Stimulated activated CD8-positive, alpha-beta memory T cell treated with anti-CD3 and anti-CD28 coated beads, Interleukin-2, amount 100 ng/mL, for 1 hour (primary cell): ENCODE results near the gene HEXIM1.

ENCODE experiments used
- DNase-seq, 2 donors: peaks; one replicate each; pipeline ENCODE4 v3.0.0-alpha.2; 2020; ENCODE audit warnings: low read depth in 2 of 2

Gene HEXIM1

GRCh38 chr17:45145035-45145389 lies 3.3 kb upstream of the HEXIM1 start:
- DNase-seq, result no peak

- DNase-seq, result no peak
Measured at GRCh38 chr17:45146166-45146565, 2.1 kb upstream of the HEXIM1 start.

DNA sequence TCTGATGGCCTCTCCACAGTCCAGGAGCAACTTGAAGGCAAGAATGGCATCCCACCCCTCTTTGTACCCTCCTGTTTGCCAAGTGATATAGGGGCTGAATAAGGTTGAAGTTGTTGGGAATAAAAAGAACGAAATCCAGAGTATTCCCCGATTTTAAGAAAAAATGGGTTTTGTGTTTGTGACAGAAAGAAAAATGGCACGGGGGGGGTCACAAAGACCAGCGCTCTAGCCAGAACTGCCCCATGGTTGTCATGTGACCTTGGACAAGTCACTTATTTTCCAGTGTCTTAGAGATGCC lies 1.7 kb upstream of the HEXIM1 start:
- no peak for DNase-seq

- no peak for DNase-seq
Measured at GRCh38 chr17:45146890-45147580, 1.2 kb upstream of the HEXIM1 start.

DNA sequence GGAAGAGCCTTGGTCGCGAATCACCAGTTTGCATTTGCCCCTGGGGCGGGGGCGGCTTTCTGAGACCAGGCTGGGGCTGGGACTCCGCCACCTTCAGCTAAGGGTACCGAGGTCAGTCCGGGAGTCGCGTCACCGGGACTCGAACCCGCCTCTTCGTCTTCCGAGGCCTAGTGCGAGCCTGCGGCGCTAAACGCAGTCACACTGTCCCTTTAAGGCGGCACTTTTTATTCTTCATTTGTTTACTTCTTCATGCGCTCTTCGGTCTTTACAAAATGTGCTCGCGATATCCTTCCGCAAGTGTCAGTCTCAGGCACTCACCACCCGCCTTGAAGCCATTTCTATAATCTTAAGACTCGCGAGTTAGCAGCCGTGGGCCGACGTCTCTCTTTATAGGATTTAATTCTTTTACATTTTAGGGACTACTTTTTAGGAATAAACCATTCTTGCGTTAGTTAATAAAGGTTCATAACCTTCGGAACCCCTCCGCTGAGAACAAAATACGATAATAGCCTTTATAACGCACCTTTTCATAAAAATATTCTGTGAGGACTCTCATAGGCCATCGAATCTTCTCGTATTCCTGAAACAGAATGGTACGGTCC lies 593 bp upstream of the HEXIM1 start:
- DNase-seq, result peak in 1 of 2 donors; percentile 49

GRCh38 chr17:45149037-45149668 lies 878 bp downstream of the HEXIM1 start:
- peak in 1 of 2 donors; percentile 53 for DNase-seq

GRCh38 chr17:45149669-45150664 lies 1.7 kb downstream of the HEXIM1 start:
- DNase-seq, result no peak

- DNase-seq, result no peak
Measured at GRCh38 chr17:45150911-45151809, 2.9 kb downstream of the HEXIM1 start.

GRCh38 chr17:45155029-45155428 lies 6.8 kb downstream of the HEXIM1 start:
- no peak for DNase-seq

- DNase-seq, result no peak
Measured at GRCh38 chr17:45155483-45155882, 7.2 kb downstream of the HEXIM1 start.

DNA sequence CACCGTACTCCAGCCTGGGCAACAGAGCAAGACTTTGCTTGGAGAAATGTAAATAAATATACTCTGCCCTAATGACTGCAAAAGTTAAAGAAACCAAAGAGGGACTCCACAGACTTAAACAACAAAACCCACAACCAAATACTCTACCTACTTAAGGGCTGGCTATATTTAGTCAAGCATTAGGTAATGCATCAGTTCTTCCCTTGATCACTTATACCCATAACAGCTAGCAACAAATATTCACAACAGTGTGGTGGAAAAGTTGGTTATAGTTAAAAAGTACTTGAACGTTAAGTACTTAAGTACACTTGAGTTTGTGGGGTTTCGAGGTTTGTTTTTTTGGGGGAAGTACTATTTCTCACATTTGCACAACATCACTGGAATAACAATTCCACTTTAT lies 8.0 kb downstream of the HEXIM1 start:
- no peak for DNase-seq

- DNase-seq, result peak in 1 of 2 donors; percentile 25
Measured at GRCh38 chr17:45160447-45161287, 12.4 kb downstream of the HEXIM1 start.

DNA sequence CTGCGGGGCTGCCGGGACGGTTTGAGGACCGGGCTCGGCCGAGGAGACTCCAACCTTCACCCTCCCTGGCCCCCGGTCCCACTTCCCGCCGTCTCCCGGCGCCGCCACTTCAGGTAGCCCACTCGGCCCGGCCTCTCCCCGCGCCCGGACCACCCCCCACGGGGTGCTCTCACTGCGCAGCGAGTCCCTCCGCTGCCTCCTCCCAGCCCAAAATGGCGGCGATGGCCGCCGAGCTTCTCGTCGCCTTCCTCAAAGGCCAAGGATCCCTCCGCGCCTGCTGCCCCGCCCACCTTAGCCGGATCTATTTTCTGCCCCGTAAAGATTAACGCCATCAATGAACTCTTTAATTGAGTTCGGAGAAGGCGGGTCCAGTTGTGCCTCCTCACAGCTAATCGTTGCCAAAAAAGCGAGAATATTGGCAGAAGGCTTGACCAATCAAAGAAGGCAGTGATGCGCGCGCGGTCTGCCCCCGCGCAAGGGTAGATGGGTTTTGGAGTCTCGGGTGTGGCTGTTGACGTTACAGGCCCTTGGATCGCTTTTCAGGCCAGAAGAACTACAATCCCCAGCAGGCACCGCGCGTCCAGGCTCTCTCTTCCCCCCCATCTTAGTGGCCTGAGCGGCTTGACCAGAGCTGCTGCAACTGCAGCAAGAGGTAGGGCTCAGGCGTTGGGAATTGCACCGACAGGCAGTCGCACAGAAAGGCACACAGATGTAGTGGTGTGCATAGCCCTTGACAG lies 13.2 kb downstream of the HEXIM1 start, which contains the start of gene HEXIM2:
HEXIM2 (plus strand) TSS at position 588 of the 737 bp plus-strand sequence. CDS start 919 bp downstream, outside the sequence.
- peak; percentile 95 to 98 for DNase-seq

DNA sequence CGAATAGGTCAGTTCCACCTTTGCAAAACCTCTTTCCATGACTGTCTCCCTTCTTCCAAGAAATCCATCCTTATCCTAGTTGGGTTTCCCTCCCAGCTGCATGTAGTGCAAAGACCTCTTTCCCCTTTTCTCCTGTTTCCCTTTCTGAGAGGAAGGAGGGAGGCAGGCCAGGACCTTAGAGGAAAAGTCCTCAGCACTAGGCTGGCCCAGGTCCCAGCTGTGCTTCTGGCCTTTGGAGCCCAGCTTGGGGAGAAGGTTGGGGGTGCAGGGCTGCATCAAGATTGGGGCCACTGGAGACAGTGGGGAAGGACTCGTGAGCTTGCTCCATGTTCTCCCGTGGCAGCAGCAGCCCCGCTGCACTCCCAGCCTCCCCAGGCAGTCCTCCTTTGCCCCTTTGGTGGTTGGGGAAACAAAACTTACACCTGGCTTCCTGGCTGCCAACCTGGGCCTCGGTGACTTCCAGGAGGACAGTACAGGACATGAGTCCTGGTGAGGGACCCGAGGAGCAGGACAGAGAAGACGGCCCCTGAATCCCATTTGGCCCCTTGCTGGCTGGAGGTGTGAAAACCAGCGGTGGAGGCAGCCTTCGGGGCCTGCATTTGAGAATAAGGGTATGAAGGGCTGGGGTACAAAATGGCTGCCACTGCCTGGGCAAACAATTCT lies 13.9 kb downstream of the HEXIM1 start:
- no peak for DNase-seq

- no peak for DNase-seq
Measured at GRCh38 chr17:45164734-45165269, 16.5 kb downstream of the HEXIM1 start.

- DNase-seq, result no peak
Measured at GRCh38 chr17:45168991-45169752, 20.9 kb downstream of the HEXIM1 start.

GRCh38 chr17:45170280-45170930 lies 22.1 kb downstream of the HEXIM1 start:
- no peak for DNase-seq
